ENCODE results near the gene SERGEF. TPM values are rescaled to one million over a fixed set of nuclear protein-coding genes. Genes with fewer than 3 reads are reported as not detected.

SERGEF gene
- total and polyA plus RNA-seq, 10 of the 15 experiments (the other 5 are each of a cell fraction or from before 2014, with no cell fraction given), result 14.6 to 27.8 (median 22.4) TPM

DNA sequence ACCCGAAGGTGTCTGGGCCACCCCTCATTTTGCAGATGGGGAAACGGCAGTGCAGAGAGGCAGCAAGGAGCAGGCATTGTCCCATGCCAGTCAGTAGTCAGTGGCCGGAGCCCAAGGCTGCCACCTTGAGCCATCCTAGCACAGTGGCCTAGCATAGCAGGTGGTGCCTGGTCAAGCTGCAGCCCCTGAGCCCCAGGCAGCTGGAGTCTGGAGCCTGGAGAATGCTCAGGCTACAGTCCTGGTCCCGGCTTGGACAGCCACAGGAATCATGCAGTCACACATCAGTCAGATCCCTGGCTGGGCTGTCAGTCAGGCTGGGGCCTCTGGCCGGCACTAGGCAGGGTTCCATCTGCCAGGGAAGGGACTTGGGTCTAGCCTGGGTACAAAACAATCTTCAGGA is 259.7 kb downstream of the SERGEF start:
- in situ Hi-C loops (cut with MboI) (no loop called here), intact Hi-C loops (cut with micrococcal nuclease; ENCODE audit: unreplicated experiment) (no loop called here)
- H4K20me1 ChIP-seq (ENCODE audit: control insufficient read depth, insufficient read depth), result no peaks in the 10 kb centered on the region
- no TSS peak for BruUV-seq (replicated peaks)
- DNase-seq (ENCODE audit: low read depth, low spot score), result no peak
- no peaks in the 10 kb centered on the region for H3K79me2 ChIP-seq (ENCODE audit: control insufficient read depth, insufficient read depth, low read length)
- 27% methylated on average over 5 of the region's 5 CpGs for WGBS (ENCODE audit: insufficient coverage, insufficient replicate concordance, low lambda C conversion rate, missing lambda C conversion rate)
- ChIA-PET POLR2A (no interaction called here), SMC1A (ENCODE audit: uncharacterized antibody, unreplicated experiment) (no interaction called here), CTCF (no interaction called here), RAD21 (ENCODE audit: unreplicated experiment) (no interaction called here)
- no peak overlapping the region for H3K9ac ChIP-seq (ENCODE audit: control insufficient read depth, insufficient read depth, low read length)
- no peak overlapping the region for H3K4me3 ChIP-seq
- no peaks in the 10 kb centered on the region for H3K9me3 ChIP-seq (replicated peaks; ENCODE audit: control insufficient read depth, insufficient read depth, low read length)
- TF ChIP-seq, protein P1, sequence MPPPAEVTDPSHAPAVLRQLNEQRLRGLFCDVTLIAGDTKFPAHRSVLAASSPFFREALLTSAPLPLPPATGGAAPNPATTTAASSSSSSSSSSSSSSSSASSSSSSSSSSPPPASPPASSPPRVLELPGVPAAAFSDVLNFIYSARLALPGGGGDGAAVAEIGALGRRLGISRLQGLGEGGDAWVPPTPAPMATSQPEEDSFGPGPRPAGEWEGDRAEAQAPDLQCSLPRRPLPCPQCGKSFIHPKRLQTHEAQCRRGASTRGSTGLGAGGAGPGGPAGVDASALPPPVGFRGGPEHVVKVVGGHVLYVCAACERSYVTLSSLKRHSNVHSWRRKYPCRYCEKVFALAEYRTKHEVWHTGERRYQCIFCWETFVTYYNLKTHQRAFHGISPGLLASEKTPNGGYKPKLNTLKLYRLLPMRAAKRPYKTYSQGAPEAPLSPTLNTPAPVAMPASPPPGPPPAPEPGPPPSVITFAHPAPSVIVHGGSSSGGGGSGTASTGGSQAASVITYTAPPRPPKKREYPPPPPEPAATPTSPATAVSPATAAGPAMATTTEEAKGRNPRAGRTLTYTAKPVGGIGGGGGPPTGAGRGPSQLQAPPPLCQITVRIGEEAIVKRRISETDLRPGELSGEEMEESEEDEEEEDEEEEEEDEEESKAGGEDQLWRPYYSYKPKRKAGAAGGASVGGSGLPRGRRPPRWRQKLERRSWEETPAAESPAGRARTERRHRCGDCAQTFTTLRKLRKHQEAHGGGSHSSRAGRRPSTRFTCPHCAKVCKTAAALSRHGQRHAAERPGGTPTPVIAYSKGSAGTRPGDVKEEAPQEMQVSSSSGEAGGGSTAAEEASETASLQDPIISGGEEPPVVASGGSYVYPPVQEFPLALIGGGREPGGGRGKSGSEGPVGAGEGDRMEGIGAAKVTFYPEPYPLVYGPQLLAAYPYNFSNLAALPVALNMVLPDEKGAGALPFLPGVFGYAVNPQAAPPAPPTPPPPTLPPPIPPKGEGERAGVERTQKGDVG (CRISPR knock-in tag; IDR thresholded peaks at IDR 0.05), result no peak
- no peak for TF ChIP-seq MYC (IDR thresholded peaks at IDR 0.05; ENCODE audit: insufficient read depth, insufficient read length, insufficient replicate concordance, low read length, severe bottlenecking)
- no peak for TF ChIP-seq MEF2A (IDR thresholded peaks at IDR 0.05; ENCODE audit: insufficient read depth, low read depth, low read length)
- no peak for TF ChIP-seq ZNF207 (IDR thresholded peaks at IDR 0.05; ENCODE audit: borderline replicate concordance)
- TF ChIP-seq NFYB (IDR thresholded peaks at IDR 0.05; ENCODE audit: insufficient read depth, low read depth, low read length), result no peak
- no peak for TF ChIP-seq MXI1 (IDR thresholded peaks at IDR 0.05; ENCODE audit: low read depth, low read length)
- no peak for TF ChIP-seq SUZ12 (IDR thresholded peaks at IDR 0.05; ENCODE audit: unreplicated experiment)
- no peak for TF ChIP-seq NBN (IDR thresholded peaks at IDR 0.05)
- FAIRE-seq, result no peak
- H3K4me1 ChIP-seq (ENCODE audit: control insufficient read depth, insufficient read depth, low read length), result no peaks in the 10 kb centered on the region
- H3K27ac ChIP-seq (ENCODE audit: control insufficient read depth, insufficient read depth), result no peak overlapping the region
- no peak overlapping the region for H3K4me2 ChIP-seq (ENCODE audit: control insufficient read depth, insufficient read depth)
- peaks cover 0 to 1% of the 10 kb centered on the region in 2 experiments; a peak in 2 of 4 replicates for H3K27me3 ChIP-seq (replicated peaks in 1 of 2; ENCODE audit: control insufficient read depth in 2 of 2, insufficient read depth in 2 of 2, low read length in 1 of 2)
- ATAC-seq, result no peak
- H3K36me3 ChIP-seq (ENCODE audit: control insufficient read depth in 2 of 2, insufficient read depth in 2 of 2, low read length in 1 of 2), result no peaks in the 10 kb centered on the region
- no peak overlapping the region for H2AFZ ChIP-seq (ENCODE audit: control insufficient read depth, low read depth, low read length)
